ENCODE data around the gene BMP2K.

- TF ChIP-seq EZH2 (IDR thresholded peaks at IDR 0.05; ENCODE audit: borderline replicate concordance) (no peak), CTCF (IDR thresholded peaks at IDR 0.05; ENCODE audit: poor library complexity) (no peak)
These were observed 2.4 kb downstream of the BMP2K start for GRCh38 chr4:78778530-78778929.
